K562 (cell line): ENCODE data around the gene PYGM. TPM values are rescaled to one million over a fixed set of nuclear protein-coding genes. Genes with fewer than 3 reads are reported as not detected.

Experiments used
- ATAC-seq: fragments of 200-7000 bp; cut with Tn5 transposase; 3 replicates; pipeline ENCODE4 v1.9.1; 2020; ENCODE audit warnings: moderate library complexity
- BruUV-seq: library from RNA; stranded (reverse); fragments of 400-500 nt; replicated peaks from 2 replicates; lab custom pipeline; 2021; lab: Mats Ljungman, UMichigan
- CTCF ChIA-PET: fragments of 300-600 bp; formaldehyde crosslinking; extraction: SDS; loops from one replicate; lab custom pipeline; 2021; ENCODE audit warnings: low intra/inter-chr PET ratio; lab: Yijun Ruan, JAX
- POLR2A ChIA-PET: fragments of 300-600, 350-650 bp; sonication (Branson Sonifier 250); formaldehyde crosslinking; extraction: SDS; loops from one replicate; lab custom pipeline; 2021; ENCODE audit warnings: antibody characterized with exemption, inconsistent platforms; lab: Yijun Ruan, JAX
- DNase-seq, 4 experiments: peaks; one replicate each; pipeline versions ENCODE4 v3.0.0 to v3.0.0-alpha.2; 2011 to 2018; ENCODE audit warnings: low spot score in 3 of 4, mixed read lengths in 3 of 4; ENCODE audit errors: extremely low read depth in 1 of 4
- FAIRE-seq: peaks from 2 replicates; lab custom pipeline; 2011; peaks lifted over from hg19 to GRCh38; lab: Jason Lieb, UNC
- H2AFZ ChIP-seq: 2 replicates; pipeline ENCODE4 v1.6.0; 2011; ENCODE audit warnings: low read depth, low read length, control low read depth, inconsistent platforms
- H3K27ac ChIP-seq: fragments of 200-600 bp; 3 replicates; pipeline ENCODE4 v1.8.0; 2011; ENCODE audit warnings: low read depth, mild to moderate bottlenecking, control low read depth, inconsistent platforms, low read length, moderate library complexity, mixed read lengths; ENCODE audit errors: extremely low read depth
- H3K27me3 ChIP-seq, 2 experiments: fragments of 300-600 bp in 1 of 2; 2 replicates in 1 of 2; 3 replicates in 1 of 2; pipeline versions ENCODE4 v1.6.0 to v1.8.0; 2011; ENCODE audit warnings: inconsistent platforms in 2 of 2, low read length in 2 of 2, mild to moderate bottlenecking in 1 of 2, mixed read lengths in 1 of 2, moderate library complexity in 1 of 2; ENCODE audit not compliant: control insufficient read depth in 2 of 2, insufficient read depth in 2 of 2
- H3K36me3 ChIP-seq: fragments of 300-600 bp; 3 replicates; pipeline ENCODE4 v1.8.0; 2011; ENCODE audit warnings: mild to moderate bottlenecking, low read length, inconsistent platforms; ENCODE audit not compliant: control insufficient read depth, insufficient read depth
- H3K4me1 ChIP-seq, 2 experiments: fragments of 200-600 bp in 1 of 2; replicated peaks in 1 of 2; 2 replicates in 1 of 2; 3 replicates in 1 of 2; pipeline versions ENCODE4 v1.5.1 to v1.8.0; 2011; ENCODE audit warnings: inconsistent platforms in 2 of 2, low read length in 2 of 2, mild to moderate bottlenecking in 1 of 2, mixed read lengths in 1 of 2, moderate library complexity in 1 of 2; ENCODE audit not compliant: control insufficient read depth in 2 of 2, insufficient read depth in 2 of 2
- H3K4me2 ChIP-seq: 2 replicates; pipeline ENCODE4 v1.6.1; 2011; ENCODE audit warnings: low read length, control low read depth, inconsistent platforms, mixed read lengths; ENCODE audit not compliant: insufficient read depth
- H3K4me3 ChIP-seq: fragments of 200-600 bp; sonication (generic), shearing (Covaris generic); 2 replicates; pipeline ENCODE4 v1.5.1; 2016; ENCODE audit warnings: control low read depth, inconsistent platforms
- H3K79me2 ChIP-seq: fragments of 200-600 bp; 3 replicates; pipeline ENCODE4 v1.8.0; 2011; ENCODE audit warnings: low read length, inconsistent platforms; ENCODE audit not compliant: control insufficient read depth, insufficient read depth
- H3K9ac ChIP-seq, 2 experiments: 2 replicates each; pipeline versions ENCODE4 v1.6.0 to v1.6.1; 2011; ENCODE audit warnings: low read depth in 2 of 2, low read length in 2 of 2, control low read depth in 1 of 2, inconsistent platforms in 1 of 2, mild to moderate bottlenecking in 1 of 2, mixed read lengths in 1 of 2; ENCODE audit not compliant: insufficient read depth in 1 of 2
- H3K9me1 ChIP-seq: one replicate; pipeline ENCODE4 v1.6.0; 2011; ENCODE audit warnings: inconsistent platforms, mild to moderate bottlenecking, low read length, moderate library complexity; ENCODE audit not compliant: control insufficient read depth, insufficient read depth
- H3K9me3 ChIP-seq: replicated peaks from 2 replicates; pipeline ENCODE4 v1.5.1; 2011; ENCODE audit warnings: low read depth, low read length, inconsistent platforms; ENCODE audit not compliant: control insufficient read depth, insufficient read depth
- H4K20me1 ChIP-seq: replicated peaks from 2 replicates; pipeline ENCODE4 v1.6.1; 2011; ENCODE audit warnings: low read length, inconsistent platforms, mixed read lengths; ENCODE audit not compliant: control insufficient read depth, insufficient read depth
- CHD4 ChIP-seq: fragments of 200-600 bp; sonication (generic); IDR thresholded peaks from 3 replicates; pipeline ENCODE4 v1.6.1; 2012; ENCODE audit warnings: low read depth, mild to moderate bottlenecking, mixed read lengths, low read length, inconsistent platforms; ENCODE audit not compliant: insufficient read depth, insufficient replicate concordance, poor library complexity, severe bottlenecking
- SP1 ChIP-seq: sonication (generic); formaldehyde crosslinking; IDR thresholded peaks from 2 replicates; pipeline ENCODE4 v1.8.1; 2022; ENCODE audit warnings: mild to moderate bottlenecking, missing genetic modification reagents
- WGBS: fragments of 100-300 bp; shearing (Covaris generic); methylation state at CpG from one replicate; pipeline ENCODE4 v1.1.6; 2016; ENCODE audit warnings: low coverage, mixed read lengths; ENCODE audit not compliant: insufficient coverage; ENCODE audit errors: missing lambda C conversion rate; 5-methylcytosine and 5-hydroxymethylcytosine counted together
- in situ Hi-C: fragments of 300-500 bp; cut with MboI; formaldehyde crosslinking; loops from 4 replicates; pipeline ENCODE4 v1.15.0; 2018; ENCODE audit warnings: inconsistent platforms, mixed read lengths
- intact Hi-C: fragments of 100-400 bp; cut with micrococcal nuclease; formaldehyde crosslinking; loops from 2 replicates; pipeline ENCODE4 v1.14.2; 2022
- polyA plus RNA-seq, 8 experiments: library from polyadenylated mRNA; depleted of rRNA in 4 of 8; stranded (reverse) in 5 of 8; unstranded in 3 of 8; fragments of >200 nt; fragmentation: Nextera tagmentation in 2 of 8; fragmentation: Illumina TruSeq in 1 of 8; extraction: Ambion mirVana in 2 of 8; extraction: Trizol in 1 of 8; gene quantifications; 2 replicates each; pipeline versions ENCODE4 v1.2.1 to v1.2.3, GENCODE V29; 2011 to 2014; ENCODE audit warnings: inconsistent platforms in 1 of 8, missing spikeins in 1 of 8
- total RNA-seq, 7 experiments: library from RNA; depleted of rRNA in 6 of 7; stranded (reverse); fragments of >200 nt in 6 of 7; fragmentation: Illumina TruSeq in 2 of 7; extraction: Trizol in 2 of 7; gene quantifications; 2 replicates each; pipeline versions ENCODE4 v1.2.1 to v1.2.3, GENCODE V29; 2011 to 2021; ENCODE audit warnings: low replicate concordance in 1 of 7

Gene PYGM
- total and polyA plus RNA-seq, 9 of the 15 experiments (the other 6 are each of a cell fraction or from before 2014, with no cell fraction given): 0.07 to 1.5 (median 0.68) TPM

- no TSS peak for BruUV-seq
- ChIA-PET POLR2A (interaction anchor here (1.2 to 2.4 kb wide), 5 partner anchors 9 to 22 kb away, joined by 3 to 8 read pairs (median 5); partner anchors contain the start of genes PYGM and SF1), CTCF (no interaction called here)
- ATAC-seq: no peak
- Histone ChIP-seq H3K9me1 (peaks cover 5% of the 10 kb centered on the region), H3K27ac (no peak overlapping the region), H3K36me3 (peaks cover 98% of the 10 kb centered on the region), H3K4me1 (peaks cover 6 to 27% of the 10 kb centered on the region in 2 experiments), H3K4me3 (no peak overlapping the region), H3K9me3 (no peaks in the 10 kb centered on the region), H3K4me2 (no peak overlapping the region), H3K27me3 (no peaks in the 10 kb centered on the region), H4K20me1 (peaks cover 65% of the 10 kb centered on the region), H3K9ac (no peak overlapping the region), H2AFZ (no peak overlapping the region), H3K79me2 (peaks cover 61% of the 10 kb centered on the region)
- no peak for DNase-seq
- in situ Hi-C loops: no loop called here
- peak; percentile 40 for FAIRE-seq
- 96% methylated on average over 6 of the region's 6 CpGs for WGBS
- TF ChIP-seq CHD4: no peak
- TF ChIP-seq SP1: 0 out of 2 replicates have a peak, but pooled peaks have one; percentile 34
- intact Hi-C loops: no loop called here
Observed at GRCh38 chr11:64768300-64768694, 8.5 kb upstream of the PYGM start.
